IgD-negative memory B cell (primary cell): ENCODE results near the gene COX5A. TPM values are rescaled to one million over a fixed set of nuclear protein-coding genes. Genes with fewer than 3 reads are reported as not detected.

Experiments used
- H3K27ac Mint-ChIP-seq, 3 donors: one replicate each; pipeline ENCODE4 v1.8.0; 2020 to 2022; ENCODE audit warnings: mild to moderate bottlenecking in 3 of 3, mixed read lengths in 3 of 3, moderate library complexity in 1 of 3
- H3K27me3 Mint-ChIP-seq: one replicate; pipeline ENCODE4 v1.8.0; 2021; ENCODE audit warnings: mixed read lengths
- H3K36me3 Mint-ChIP-seq: one replicate; pipeline ENCODE4 v1.8.0; 2020; ENCODE audit warnings: mild to moderate bottlenecking, mixed read lengths
- H3K4me1 Mint-ChIP-seq, 3 donors: one replicate each; pipeline ENCODE4 v1.8.0; 2020 to 2022; ENCODE audit warnings: mixed read lengths in 3 of 3, mild to moderate bottlenecking in 1 of 3
- H3K4me3 Mint-ChIP-seq, 4 donors: one replicate each; pipeline ENCODE4 v1.8.0; 2020 to 2022; ENCODE audit warnings: mild to moderate bottlenecking in 4 of 4, mixed read lengths in 4 of 4, moderate library complexity in 3 of 4
- H3K9me3 Mint-ChIP-seq, 3 donors: one replicate each; pipeline ENCODE4 v1.8.0; 2020 to 2021; ENCODE audit warnings: mixed read lengths in 3 of 3, mild to moderate bottlenecking in 1 of 3
- polyA plus RNA-seq: library from polyadenylated mRNA; unstranded; fragments of 300-500 nt; fragmentation: Illumina TruSeq; gene quantifications from one replicate; pipeline ENCODE4 v1.2.3, GENCODE V29; 2021

Gene COX5A
- polyA plus RNA-seq, 1 donor from 2014 or later = 325 TPM

DNA sequence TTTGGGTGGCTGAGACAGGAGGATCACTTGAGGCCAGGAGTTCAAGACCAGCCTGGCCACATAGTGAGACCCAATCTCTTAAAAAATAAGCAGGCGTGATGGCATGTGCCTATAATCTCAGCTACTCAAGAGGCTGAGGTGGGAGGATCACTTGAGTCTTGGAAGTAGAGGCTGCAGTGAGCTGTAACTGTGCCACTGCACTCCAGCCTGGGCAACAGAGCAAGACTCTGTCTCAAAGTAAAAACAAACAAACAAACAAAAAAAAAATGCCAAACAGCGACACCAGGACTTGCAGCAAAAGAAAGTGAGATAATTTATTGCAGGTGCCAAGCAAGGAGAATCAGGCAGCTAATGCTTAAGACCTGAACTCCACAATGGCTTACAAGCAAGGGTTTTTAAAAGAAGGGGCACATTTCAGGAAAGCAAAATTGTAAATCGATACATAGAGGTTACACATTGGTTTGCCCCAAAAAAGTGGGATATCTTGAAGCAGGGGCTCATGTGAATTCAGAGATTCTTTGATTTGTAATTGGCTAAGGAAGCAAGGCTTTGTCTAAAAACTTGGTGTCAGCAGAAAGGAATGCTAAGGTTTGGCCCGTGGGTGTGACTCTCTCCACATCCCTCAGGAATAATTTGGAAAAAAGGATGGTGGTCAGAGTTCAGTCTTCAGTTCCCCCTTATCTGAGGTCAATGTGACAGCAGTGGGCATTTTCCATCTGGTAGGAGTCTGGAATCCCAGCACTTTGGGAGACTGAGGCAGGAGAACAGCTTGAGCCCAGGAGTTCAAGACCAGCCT lies 53.2 kb downstream of the COX5A start:
- Mint-ChIP-seq H3K9me3 (no peaks in the 10 kb centered on the region), H3K36me3 (peaks cover 2% of the 10 kb centered on the region), H3K4me3 (peak overlapping the region in 2 of 4 donors; percentile 28 to 70), H3K27ac (peak overlapping the region in 1 of 3 donors; percentile 50), H3K4me1 (peaks cover 7 to 13% (median 13%) of the 10 kb centered on the region in 3 donors), H3K27me3 (no peaks in the 10 kb centered on the region)

- Mint-ChIP-seq H3K27ac (no peak overlapping the region), H3K9me3 (no peaks in the 10 kb centered on the region), H3K4me1 (peaks cover 5 to 10% (median 9%) of the 10 kb centered on the region in 3 donors)
These were observed 55.3 kb downstream of the COX5A start for GRCh38 chr15:74882528-74882927.

GRCh38 chr15:74878273-74878672 lies 59.6 kb downstream of the COX5A start:
- Mint-ChIP-seq H3K4me1 (peaks cover 0 to 2% (median 2%) of the 10 kb centered on the region in 3 donors), H3K4me3 (peak overlapping the region in 1 of 4 donors; percentile 57), H3K36me3 (peaks cover under 1% of the 10 kb centered on the region), H3K27me3 (no peaks in the 10 kb centered on the region), H3K27ac (peak overlapping the region in 1 of 3 donors; percentile 35), H3K9me3 (no peaks in the 10 kb centered on the region)

More at GRCh38 chr15:74882528-74882927, 55.3 kb downstream of the COX5A start:
- Mint-ChIP-seq H3K4me3 (no peak overlapping the region), H3K36me3 (peaks cover 2% of the 10 kb centered on the region), H3K27me3 (no peaks in the 10 kb centered on the region)

GRCh38 chr15:74873756-74874424 lies 64.0 kb downstream of the COX5A start:
- Mint-ChIP-seq H3K4me3 (peak overlapping the region; percentile 89 to 98 (median 96)), H3K27ac (peak overlapping the region in 2 of 3 donors; percentile 75 to 85), H3K9me3 (no peaks in the 10 kb centered on the region), H3K36me3 (no peaks in the 10 kb centered on the region), H3K4me1 (peaks cover 26 to 27% (median 27%) of the 10 kb centered on the region in 3 donors), H3K27me3 (no peaks in the 10 kb centered on the region)

GRCh38 chr15:74873036-74873755 lies 64.7 kb downstream of the COX5A start, which contains the start of gene SCAMP2:
SCAMP2 (minus strand) TSS chr15:74873365; CDS start chr15:74873255, 110 bp downstream.
- H3K36me3 Mint-ChIP-seq = peaks cover 3% of the 10 kb centered on the region
- H3K27ac Mint-ChIP-seq = peak within 1 kb of the TSS; percentile 75 to 97 (median 95)
- no peaks in the 10 kb centered on the region for H3K27me3 Mint-ChIP-seq
- H3K4me3 Mint-ChIP-seq = peak within 1 kb of the TSS; percentile 89 to 98 (median 96)
- H3K9me3 Mint-ChIP-seq = peaks cover 0 to under 1% (median 0%) of the 10 kb centered on the region in 3 donors
- H3K4me1 Mint-ChIP-seq = peaks cover 28 to 32% (median 30%) of the 10 kb centered on the region in 3 donors

GRCh38 chr15:74872702-74873035 lies 65.2 kb downstream of the COX5A start:
- no peaks in the 10 kb centered on the region for H3K27me3 Mint-ChIP-seq
- H3K9me3 Mint-ChIP-seq = peaks cover 0 to 2% (median 0%) of the 10 kb centered on the region in 3 donors
- peak overlapping the region; percentile 75 to 97 (median 95) for H3K27ac Mint-ChIP-seq
- peaks cover 4% of the 10 kb centered on the region for H3K36me3 Mint-ChIP-seq
- H3K4me3 Mint-ChIP-seq = peak overlapping the region; percentile 89 to 98 (median 96)
- peaks cover 31 to 37% (median 36%) of the 10 kb centered on the region in 3 donors for H3K4me1 Mint-ChIP-seq

DNA sequence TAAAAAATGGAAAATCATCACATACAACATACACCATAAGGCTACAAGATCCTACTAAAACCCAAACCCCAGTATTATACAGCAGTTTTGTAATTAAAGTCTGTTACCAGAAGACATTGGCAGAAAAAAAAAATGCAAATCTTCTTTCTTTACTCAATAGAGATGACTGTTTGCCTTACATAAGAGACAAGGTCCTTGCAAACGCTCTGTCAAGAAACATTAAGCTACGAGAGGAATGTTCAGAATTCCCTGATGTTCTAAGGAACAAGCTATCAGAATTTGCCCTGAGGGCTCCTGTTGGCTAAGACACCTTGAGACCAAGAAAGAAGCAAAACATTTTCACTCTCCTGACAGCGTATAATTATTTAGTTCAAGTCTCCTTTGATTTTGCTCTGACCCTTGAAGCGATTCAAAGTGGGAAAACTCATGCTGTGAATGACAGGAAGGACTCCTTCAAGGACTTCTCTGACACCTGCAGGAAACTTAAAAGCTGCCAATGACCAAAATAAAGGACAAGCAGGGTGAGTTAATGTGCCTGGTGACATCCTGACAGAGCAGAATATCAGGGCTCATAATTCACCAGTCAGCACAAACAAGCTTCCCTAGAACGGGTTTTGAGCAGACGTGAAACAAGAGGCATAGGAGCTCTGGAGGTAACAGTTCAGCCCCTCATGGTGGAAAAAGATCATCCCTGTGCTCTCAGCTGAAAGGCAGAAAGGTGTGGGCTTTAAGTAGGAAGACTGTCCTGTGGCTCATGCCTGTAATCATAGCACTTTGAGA lies 67.2 kb downstream of the COX5A start:
- H3K36me3 Mint-ChIP-seq = peaks cover 4% of the 10 kb centered on the region
- H3K27ac Mint-ChIP-seq = peak overlapping the region; percentile 83 to 92 (median 86)
- H3K27me3 Mint-ChIP-seq = no peaks in the 10 kb centered on the region
- peaks cover 37 to 53% (median 52%) of the 10 kb centered on the region in 3 donors for H3K4me1 Mint-ChIP-seq
- H3K9me3 Mint-ChIP-seq = peaks cover 0 to 2% (median 0%) of the 10 kb centered on the region in 3 donors
- peak overlapping the region; percentile 84 to 96 (median 90) for H3K4me3 Mint-ChIP-seq

Other genes with a start within 250 kb of the COX5A start
- 18.5 TPM for gene EDC3, start 242.0 kb downstream of the COX5A start, polyA plus RNA-seq
- gene CYP1A1, start 212.5 kb downstream of the COX5A start, polyA plus RNA-seq = not detected
- not detected for gene CYP1A2, start 189.2 kb downstream of the COX5A start, polyA plus RNA-seq
- gene CSK, start 156.0 kb downstream of the COX5A start, polyA plus RNA-seq = 214 TPM
- gene LMAN1L, start 125.2 kb downstream of the COX5A start, polyA plus RNA-seq = not detected
- not detected for gene CPLX3, start 111.4 kb downstream of the COX5A start, polyA plus RNA-seq
- 25.2 TPM for gene ULK3, start 94.9 kb downstream of the COX5A start, polyA plus RNA-seq
- 157 TPM for gene SCAMP2, start 64.7 kb downstream of the COX5A start, polyA plus RNA-seq
- 43.0 TPM for gene MPI, start 48.0 kb downstream of the COX5A start, polyA plus RNA-seq
- gene FAM219B, start 31.2 kb downstream of the COX5A start, polyA plus RNA-seq = 42.7 TPM
- gene RPP25, start 18.7 kb upstream of the COX5A start, polyA plus RNA-seq = 4.9 TPM
- 0.24 TPM for gene SCAMP5, start 57.5 kb upstream of the COX5A start, polyA plus RNA-seq
- gene PPCDC, start 85.5 kb upstream of the COX5A start, polyA plus RNA-seq = 12.6 TPM